ENCODE measurements around the gene AGPS.
"Not testable (repeated sequence)": the region's sequence is repeated elsewhere in the genome, so short reads cannot be mapped to it uniquely, and the experiment has no call there.

AGPS gene

DNA sequence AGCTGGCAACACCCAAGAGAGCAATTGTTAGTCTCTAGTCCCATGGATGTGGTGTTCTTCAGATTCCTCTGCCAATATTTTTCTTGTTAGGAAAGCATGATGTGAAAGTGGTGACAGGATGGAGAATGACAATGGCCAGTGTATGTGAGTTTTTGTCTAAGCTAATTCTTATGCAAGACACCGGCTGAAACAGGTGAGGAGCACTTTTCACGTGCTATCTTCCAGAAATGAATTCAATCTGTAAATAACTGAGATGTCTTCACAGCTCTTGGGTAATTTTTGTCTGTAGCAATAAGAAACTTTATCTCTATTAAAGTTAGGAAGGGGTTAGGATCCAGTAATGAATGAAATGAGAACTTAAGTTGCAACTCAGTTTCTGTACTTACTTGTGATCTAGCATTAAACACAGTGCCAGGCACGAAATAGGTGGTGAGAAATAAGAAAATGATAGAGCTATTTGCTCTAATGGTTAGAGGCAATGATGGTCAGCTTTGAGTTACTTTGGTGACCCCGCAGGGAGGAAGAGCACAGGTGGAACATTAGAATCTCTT, 676 bp upstream of the AGPS start:
- no peak for DNase-seq

- no peak for DNase-seq
Observed at GRCh38 chr2:177393203-177393755, 706 bp downstream of the AGPS start.

- DNase-seq = no peak
Observed at GRCh38 chr2:177393824-177394593, 1.4 kb downstream of the AGPS start.

GRCh38 chr2:177394594-177394973, 2.0 kb downstream of the AGPS start:
- DNase-seq = no peak

DNA sequence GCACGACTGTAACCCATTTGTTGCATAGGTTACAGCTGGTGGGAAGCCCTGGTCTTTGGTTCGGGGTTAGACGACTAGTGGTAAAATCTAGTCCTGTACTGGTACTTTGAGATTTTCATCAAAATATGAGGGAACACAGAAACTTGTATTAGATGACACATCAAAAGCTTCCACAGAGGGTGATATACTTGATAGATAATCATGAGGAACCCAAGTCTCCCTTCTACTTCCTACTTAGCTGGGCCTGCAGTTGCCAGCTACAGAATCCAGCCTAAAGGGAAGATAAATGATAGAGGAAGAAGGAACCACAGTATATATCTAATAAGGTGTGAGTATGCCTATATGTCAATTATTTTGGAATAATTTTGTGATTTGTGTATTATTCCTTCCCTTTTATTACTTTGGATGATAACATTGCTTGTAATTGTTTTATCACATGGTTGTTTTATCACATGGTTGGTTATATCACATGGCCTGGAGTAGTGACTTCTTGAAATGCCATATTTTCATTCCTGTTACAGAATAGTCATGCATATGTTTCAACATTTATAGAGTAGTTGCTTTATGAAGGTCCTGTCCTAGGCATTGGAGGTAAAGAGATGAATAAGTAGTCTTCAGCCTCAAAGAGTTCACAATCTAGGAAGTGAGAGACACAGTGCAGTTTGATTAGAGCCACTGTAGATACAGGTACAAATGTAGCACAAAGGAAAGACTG, 2.9 kb downstream of the AGPS start:
- DNase-seq = no peak

DNA sequence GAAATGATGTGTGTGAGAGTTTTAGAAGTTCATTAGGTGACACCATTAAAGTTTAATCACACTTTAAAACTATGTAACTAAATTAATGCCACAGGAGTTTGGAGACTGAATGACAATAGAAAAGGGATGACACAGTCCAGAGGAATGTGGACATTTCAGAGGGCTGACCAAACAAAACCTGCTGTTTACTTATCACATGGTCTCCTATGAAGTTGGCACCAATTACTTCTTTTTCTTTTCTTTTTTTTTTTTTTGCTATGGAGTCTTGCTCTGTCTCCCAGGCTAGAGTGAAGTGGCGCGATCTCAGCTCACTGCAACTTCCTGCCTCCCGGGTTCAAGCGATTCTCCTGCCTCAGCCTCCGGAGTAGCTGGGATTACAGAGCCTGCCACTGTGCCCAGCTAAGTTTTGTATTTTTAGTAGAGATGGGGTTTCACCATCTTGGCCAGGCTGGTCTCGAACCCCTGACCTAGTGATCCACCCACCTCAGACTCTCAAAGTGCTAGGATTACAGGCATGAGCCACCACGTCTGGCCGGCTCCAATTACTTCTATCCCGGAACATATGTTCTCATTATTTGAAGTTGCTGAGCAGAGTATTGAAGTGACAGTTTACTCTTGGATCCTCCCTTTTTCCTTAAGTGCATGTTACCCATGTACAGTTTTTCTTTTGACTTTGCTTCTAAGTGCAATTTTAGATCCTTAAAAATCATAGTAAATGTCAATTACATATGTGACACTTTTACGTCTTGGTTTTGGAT, 4.3 kb downstream of the AGPS start:
- DNase-seq = no peak

- no peak for DNase-seq
Observed at GRCh38 chr2:177397481-177398289, 5.1 kb downstream of the AGPS start.

GRCh38 chr2:177398290-177398683, 5.7 kb downstream of the AGPS start:
- no peak for DNase-seq

GRCh38 chr2:177398791-177399190, 6.2 kb downstream of the AGPS start:
- no peak for DNase-seq

GRCh38 chr2:177399376-177399775, 6.8 kb downstream of the AGPS start:
- DNase-seq = no peak

GRCh38 chr2:177400337-177400923, 7.9 kb downstream of the AGPS start:
- DNase-seq = no peak

- no peak for DNase-seq
Observed at GRCh38 chr2:177402096-177402495, 9.5 kb downstream of the AGPS start.

GRCh38 chr2:177403838-177404237, 11.3 kb downstream of the AGPS start:
- no peak for DNase-seq

GRCh38 chr2:177404243-177404642, 11.7 kb downstream of the AGPS start:
- no peak for DNase-seq

GRCh38 chr2:177405029-177405692, 12.6 kb downstream of the AGPS start:
- DNase-seq = no peak

- no peak for DNase-seq
Observed at GRCh38 chr2:177406182-177406581, 13.6 kb downstream of the AGPS start.

DNA sequence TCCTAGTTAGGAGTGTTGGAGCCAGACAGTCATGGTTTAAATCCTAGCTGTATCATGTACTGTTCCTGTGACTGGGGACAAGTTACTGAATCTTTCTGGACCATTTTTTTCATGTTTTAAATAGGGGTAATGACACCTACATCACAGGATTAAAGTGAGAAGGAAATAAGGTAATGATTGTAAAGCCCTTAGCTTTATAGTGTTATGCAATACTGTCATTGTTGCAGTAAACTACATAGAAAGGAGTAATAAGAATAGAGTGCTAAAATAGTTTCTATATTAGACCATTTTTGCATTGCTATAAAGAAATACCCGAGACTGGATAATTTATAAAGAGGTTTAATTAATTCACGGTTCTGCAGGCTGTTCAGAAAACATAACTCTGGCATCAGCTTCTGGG, 14.5 kb downstream of the AGPS start:
- DNase-seq = no peak

- not testable (repeated sequence) for DNase-seq
Observed at GRCh38 chr2:177410629-177411028, 18.1 kb downstream of the AGPS start.

GRCh38 chr2:177413703-177414102, 21.1 kb downstream of the AGPS start:
- DNase-seq = no peak

DNA sequence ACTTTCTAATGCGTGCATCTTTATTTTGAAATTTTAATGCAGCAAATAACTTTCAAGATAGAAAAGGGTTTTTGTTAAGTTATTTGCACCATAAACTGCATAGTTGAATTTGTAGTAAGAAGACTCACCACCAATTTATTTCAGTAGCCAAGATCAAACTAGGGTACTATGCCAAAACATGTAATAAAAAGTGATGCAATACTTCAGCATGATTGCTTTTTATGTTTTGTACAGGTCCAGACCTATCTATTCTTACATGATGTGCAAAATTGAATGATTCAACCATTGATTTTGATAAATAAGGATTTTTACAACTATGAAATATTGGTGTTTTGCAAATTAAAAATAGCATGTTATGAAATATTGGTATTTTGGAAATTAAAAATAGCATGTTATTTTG, 26.7 kb downstream of the AGPS start:
- no peak for DNase-seq

GRCh38 chr2:177422271-177422670, 29.7 kb downstream of the AGPS start:
- no peak for DNase-seq

Data from NCI-H1092 (cell line).